Endodermal cell (in vitro differentiated cells): Measurements from ENCODE around the gene HEMGN. TPM values are rescaled to one million over a fixed set of nuclear protein-coding genes. Genes with fewer than 3 reads are reported as not detected.

Experiments used
- DNase-seq: peaks from one replicate; pipeline ENCODE4 v3.0.0-alpha.2; 2017
- H3K27ac ChIP-seq: 2 replicates; pipeline ENCODE4 v1.5.1; 2013; ENCODE audit warnings: mild to moderate bottlenecking, low read depth, low read length, moderate library complexity
- H3K27me3 ChIP-seq: 2 replicates; pipeline ENCODE4 v1.6.1; 2013; ENCODE audit warnings: mild to moderate bottlenecking, low read length, moderate library complexity; ENCODE audit not compliant: insufficient read depth, control insufficient read depth, poor library complexity, severe bottlenecking
- H3K36me3 ChIP-seq: 2 replicates; pipeline ENCODE4 v1.7.0; 2013; ENCODE audit warnings: mild to moderate bottlenecking, low read length, moderate library complexity; ENCODE audit not compliant: control insufficient read depth, insufficient read depth
- H3K4me1 ChIP-seq: one replicate; pipeline ENCODE4 v1.7.0; 2013; ENCODE audit warnings: low read length; ENCODE audit not compliant: control insufficient read depth, insufficient read depth
- H3K4me3 ChIP-seq: 2 replicates; pipeline ENCODE4 v1.5.1; 2013; ENCODE audit warnings: mild to moderate bottlenecking, low read length, moderate library complexity
- H3K9ac ChIP-seq: 2 replicates; pipeline ENCODE4 v1.6.1; 2013; ENCODE audit warnings: mild to moderate bottlenecking, low read length, moderate library complexity; ENCODE audit not compliant: poor library complexity, severe bottlenecking; ENCODE audit errors: extremely low read depth
- H3K9me3 ChIP-seq: 2 replicates; pipeline ENCODE4 v1.6.1; 2013; ENCODE audit warnings: mild to moderate bottlenecking, low read length, moderate library complexity; ENCODE audit not compliant: control insufficient read depth
- H3K27ac Mint-ChIP-seq: 2 replicates; pipeline ENCODE4 v1.8.0; 2020; ENCODE audit warnings: mixed read lengths
- H3K27me3 Mint-ChIP-seq: 2 replicates; pipeline ENCODE4 v1.8.0; 2021; ENCODE audit warnings: mild to moderate bottlenecking, mixed read lengths; ENCODE audit not compliant: insufficient read depth
- H3K36me3 Mint-ChIP-seq: 2 replicates; pipeline ENCODE4 v1.8.0; 2020; ENCODE audit warnings: low read depth, mixed read lengths
- H3K4me1 Mint-ChIP-seq: 2 replicates; pipeline ENCODE4 v1.8.0; 2020; ENCODE audit warnings: mixed read lengths
- H3K4me3 Mint-ChIP-seq: 2 replicates; pipeline ENCODE4 v1.8.0; 2020; ENCODE audit warnings: mild to moderate bottlenecking, moderate library complexity, mixed read lengths
- H3K9me3 Mint-ChIP-seq: 2 replicates; pipeline ENCODE4 v1.8.0; 2020; ENCODE audit warnings: mild to moderate bottlenecking, mixed read lengths
- WGBS, 2 experiments: methylation state at CpG; one replicate each; pipeline versions ENCODE4 v1.1.5 to v1.1.7; 2013; ENCODE audit warnings: missing lambda C conversion rate in 2 of 2, mixed read lengths in 1 of 2; ENCODE audit not compliant: insufficient coverage in 1 of 2, insufficient read length in 1 of 2; 5-methylcytosine and 5-hydroxymethylcytosine counted together
- total RNA-seq, 2 donors: library from RNA; stranded (reverse); fragmentation: NEBNext Ultra II Directional in 1 of 2; extraction: Animal tissue kit (Norgen Biotek cat#: 25700) in 1 of 2; gene quantifications; 2 replicates in 1 of 2; 3 replicates in 1 of 2; pipeline ENCODE4 v1.2.1, GENCODE V29; 2021
- TF ChIP-seq, protein P1 (sequence below): fragments of 200-600 bp; sonication (generic); conservative IDR thresholded peaks from 2 replicates; pipeline ENCODE4 v1.5.0; 2021; ENCODE audit warnings: antibody characterized with exemption, mild to moderate bottlenecking

Gene HEMGN
- total RNA-seq, 2 donors from 2014 or later = not detected

DNA sequence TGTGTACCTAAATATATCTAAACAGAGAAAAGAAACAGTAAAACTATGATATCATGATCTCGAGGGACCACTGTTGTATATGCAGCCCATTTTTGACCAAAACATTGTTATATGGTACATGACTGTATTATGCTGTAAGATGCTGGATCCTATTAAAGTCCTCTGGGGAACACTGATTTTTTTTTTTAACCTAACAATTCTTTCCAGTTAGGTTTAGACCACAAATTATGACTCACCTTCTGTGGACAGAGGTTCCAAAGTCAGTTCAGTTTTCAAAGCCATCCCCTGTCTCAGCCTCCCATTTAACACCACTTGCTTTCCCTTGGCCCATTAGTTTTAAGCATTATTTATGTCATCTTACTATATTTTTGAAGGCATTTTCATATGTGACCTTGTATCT lies 42.8 kb downstream of the HEMGN start:
- H3K27me3 ChIP-seq = peaks cover 15% of the 10 kb centered on the region
- Mint-ChIP-seq H3K4me1 (no peaks in the 10 kb centered on the region), H3K27me3 (peaks cover 44% of the 10 kb centered on the region), H3K27ac (no peak overlapping the region), H3K9me3 (peaks cover 6% of the 10 kb centered on the region), H3K4me3 (no peak overlapping the region), H3K36me3 (no peaks in the 10 kb centered on the region)
- DNase-seq = no peak
- no peak overlapping the region for H3K9ac ChIP-seq
- H3K4me3 ChIP-seq = no peak overlapping the region
- H3K4me1 ChIP-seq = no peaks in the 10 kb centered on the region
- no peaks in the 10 kb centered on the region for H3K36me3 ChIP-seq
- H3K27ac ChIP-seq = no peak overlapping the region
- WGBS, 2 experiments = 93 to 100% methylated on average over 1 of the region's 1 CpG
- peaks cover 4% of the 10 kb centered on the region for H3K9me3 ChIP-seq
- TF ChIP-seq, protein P1, sequence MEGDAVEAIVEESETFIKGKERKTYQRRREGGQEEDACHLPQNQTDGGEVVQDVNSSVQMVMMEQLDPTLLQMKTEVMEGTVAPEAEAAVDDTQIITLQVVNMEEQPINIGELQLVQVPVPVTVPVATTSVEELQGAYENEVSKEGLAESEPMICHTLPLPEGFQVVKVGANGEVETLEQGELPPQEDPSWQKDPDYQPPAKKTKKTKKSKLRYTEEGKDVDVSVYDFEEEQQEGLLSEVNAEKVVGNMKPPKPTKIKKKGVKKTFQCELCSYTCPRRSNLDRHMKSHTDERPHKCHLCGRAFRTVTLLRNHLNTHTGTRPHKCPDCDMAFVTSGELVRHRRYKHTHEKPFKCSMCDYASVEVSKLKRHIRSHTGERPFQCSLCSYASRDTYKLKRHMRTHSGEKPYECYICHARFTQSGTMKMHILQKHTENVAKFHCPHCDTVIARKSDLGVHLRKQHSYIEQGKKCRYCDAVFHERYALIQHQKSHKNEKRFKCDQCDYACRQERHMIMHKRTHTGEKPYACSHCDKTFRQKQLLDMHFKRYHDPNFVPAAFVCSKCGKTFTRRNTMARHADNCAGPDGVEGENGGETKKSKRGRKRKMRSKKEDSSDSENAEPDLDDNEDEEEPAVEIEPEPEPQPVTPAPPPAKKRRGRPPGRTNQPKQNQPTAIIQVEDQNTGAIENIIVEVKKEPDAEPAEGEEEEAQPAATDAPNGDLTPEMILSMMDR = no peak

DNA sequence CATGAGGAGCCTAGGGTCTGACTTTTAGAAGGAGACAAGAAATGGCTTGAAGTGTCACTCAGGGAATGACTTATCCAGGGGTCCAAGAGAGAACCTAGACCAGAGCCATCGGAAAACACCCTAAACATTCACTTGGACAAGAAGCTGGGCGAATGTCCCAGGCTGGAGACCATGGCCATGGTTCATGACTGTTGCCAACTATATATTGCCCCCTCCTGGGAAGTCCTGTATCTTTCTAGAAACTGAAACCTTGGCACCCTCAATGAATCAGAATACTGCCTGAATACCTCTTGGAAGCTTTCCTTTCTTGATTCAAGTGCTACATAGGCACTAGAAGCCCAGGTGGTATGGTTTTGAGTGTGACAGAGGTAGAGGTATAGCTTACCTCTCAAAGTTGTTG lies 45.6 kb downstream of the HEMGN start:
- no peak overlapping the region for H3K27ac ChIP-seq
- peaks cover 6% of the 10 kb centered on the region for H3K9me3 Mint-ChIP-seq
- no peak for DNase-seq
- H3K9ac ChIP-seq = no peak overlapping the region
- H3K27me3 Mint-ChIP-seq = peaks cover 70% of the 10 kb centered on the region
- peaks cover 24% of the 10 kb centered on the region for H3K27me3 ChIP-seq
- 91 to 100% methylated on average over 1 to 2 of the region's 2 CpGs for WGBS, 2 experiments
- H3K36me3 Mint-ChIP-seq = no peaks in the 10 kb centered on the region
- TF ChIP-seq, protein P1 = no peak
- H3K9me3 ChIP-seq = peaks cover 4% of the 10 kb centered on the region
- H3K4me1 Mint-ChIP-seq = peaks cover 2% of the 10 kb centered on the region
- H3K4me3 Mint-ChIP-seq = no peak overlapping the region
- H3K4me1 ChIP-seq = no peaks in the 10 kb centered on the region
- H3K27ac Mint-ChIP-seq = no peak overlapping the region
- H3K4me3 ChIP-seq = no peak overlapping the region
- H3K36me3 ChIP-seq = no peaks in the 10 kb centered on the region

DNA sequence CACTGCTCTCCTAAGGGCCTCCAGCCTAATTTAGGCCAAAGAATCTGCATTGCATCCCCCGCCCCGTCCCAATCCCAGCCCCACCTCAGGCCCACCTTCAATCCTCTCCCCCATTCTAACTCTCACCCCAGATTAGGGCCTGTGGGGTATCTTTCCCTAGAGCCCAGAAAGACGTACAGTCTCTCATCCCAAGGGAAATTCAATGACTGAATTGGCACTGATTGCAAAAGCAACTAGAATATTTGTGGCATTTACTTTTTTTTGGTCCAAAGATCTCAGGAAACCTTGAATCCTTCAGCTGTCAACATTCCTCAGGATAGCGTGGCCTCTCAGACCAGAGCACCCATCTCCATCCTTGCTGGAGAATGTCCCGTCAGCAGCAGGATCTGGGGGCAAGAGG lies 46.2 kb downstream of the HEMGN start:
- Mint-ChIP-seq H3K4me3 (no peak overlapping the region), H3K36me3 (no peaks in the 10 kb centered on the region), H3K27me3 (peaks cover 73% of the 10 kb centered on the region), H3K9me3 (peaks cover 6% of the 10 kb centered on the region), H3K27ac (no peak overlapping the region), H3K4me1 (peaks cover 2% of the 10 kb centered on the region)
- H3K4me1 ChIP-seq = no peaks in the 10 kb centered on the region
- DNase-seq = no peak
- peaks cover 24% of the 10 kb centered on the region for H3K27me3 ChIP-seq
- H3K36me3 ChIP-seq = no peaks in the 10 kb centered on the region
- H3K4me3 ChIP-seq = no peak overlapping the region
- H3K9me3 ChIP-seq = peaks cover 4% of the 10 kb centered on the region
- WGBS, 2 experiments = 86 to 89% methylated on average over 2 to 5 of the region's 5 CpGs
- TF ChIP-seq, protein P1 = no peak
- H3K9ac ChIP-seq = no peak overlapping the region
- H3K27ac ChIP-seq = no peak overlapping the region
